NCI-H748 treated with DMSO at 0.1 percent for 48 hours (cell line): ENCODE results near the gene CARD14.
"Not testable (repeated sequence)": the region's sequence is repeated elsewhere in the genome, so short reads cannot be mapped to it uniquely, and the experiment has no call there.

Experiments used
- DNase-seq: peaks from one replicate; lab custom pipeline; 2025; lab: John Stamatoyannopoulos, UW

Gene CARD14

DNA sequence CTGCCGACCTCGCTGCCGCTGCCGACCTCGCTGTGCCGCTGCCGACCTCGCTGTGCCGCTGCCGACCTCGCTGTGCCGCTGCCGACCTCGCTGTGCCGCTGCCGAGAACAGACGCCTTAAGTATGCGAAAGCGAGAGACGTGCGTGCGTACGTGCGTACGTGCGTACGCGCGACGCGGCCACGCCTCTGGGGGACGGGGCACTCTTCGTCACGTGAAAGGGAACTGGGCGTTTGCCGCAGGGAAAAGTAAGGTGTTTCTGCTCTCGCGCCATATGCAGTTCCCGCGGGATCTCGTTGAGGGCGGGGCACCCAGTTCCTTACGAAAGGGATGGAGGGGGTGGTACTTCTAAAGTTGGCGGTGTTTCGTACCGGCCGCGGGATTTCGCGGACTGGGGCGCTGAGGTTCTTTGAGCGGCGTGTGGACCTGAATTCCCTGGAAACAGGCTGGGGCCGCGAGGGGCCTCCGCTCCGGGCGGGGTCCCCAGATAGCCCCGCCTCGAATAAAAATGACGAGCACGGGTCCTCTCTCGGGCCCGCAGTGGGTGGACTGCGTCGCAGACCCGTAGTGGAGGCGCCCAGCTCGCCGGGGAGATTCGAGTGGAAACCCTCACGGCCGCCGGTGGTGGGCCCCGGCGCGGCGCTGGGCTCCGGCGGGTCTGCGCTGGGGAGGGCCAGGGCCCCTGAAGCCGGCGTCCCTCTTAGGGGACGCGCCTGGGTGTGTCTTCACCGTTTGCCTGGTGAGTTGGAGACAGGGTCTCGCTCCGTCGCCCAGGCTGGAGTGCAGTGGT, 22.6 kb upstream of the CARD14 start, which contains the start of gene EIF4A3:
Gene EIF4A3, minus strand, starts transcription at position 94 of the 788 bp plus-strand sequence. CDS start 167 bp downstream, outside the sequence.
- peak; percentile 84 for DNase-seq

DNA sequence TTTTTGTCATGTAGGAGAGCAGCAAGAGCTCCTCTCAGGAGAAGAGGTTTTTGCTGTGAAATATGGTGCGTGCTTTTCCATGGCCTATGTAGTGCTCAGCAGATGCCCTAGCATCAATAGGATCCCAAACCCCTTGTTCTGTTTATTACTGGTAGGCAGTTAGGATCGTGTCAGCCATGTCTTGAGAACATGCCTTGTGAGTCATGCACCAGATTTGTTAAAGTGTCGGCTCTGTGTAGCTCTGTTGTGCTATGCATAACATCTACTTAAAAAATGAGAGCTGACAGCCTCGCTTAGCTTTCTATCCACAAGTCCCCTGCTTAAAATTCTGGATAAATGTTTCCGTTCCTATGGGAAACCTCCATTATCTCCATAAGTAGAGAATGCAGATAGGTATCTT, 18.5 kb upstream of the CARD14 start:
- DNase-seq = no peak

DNA sequence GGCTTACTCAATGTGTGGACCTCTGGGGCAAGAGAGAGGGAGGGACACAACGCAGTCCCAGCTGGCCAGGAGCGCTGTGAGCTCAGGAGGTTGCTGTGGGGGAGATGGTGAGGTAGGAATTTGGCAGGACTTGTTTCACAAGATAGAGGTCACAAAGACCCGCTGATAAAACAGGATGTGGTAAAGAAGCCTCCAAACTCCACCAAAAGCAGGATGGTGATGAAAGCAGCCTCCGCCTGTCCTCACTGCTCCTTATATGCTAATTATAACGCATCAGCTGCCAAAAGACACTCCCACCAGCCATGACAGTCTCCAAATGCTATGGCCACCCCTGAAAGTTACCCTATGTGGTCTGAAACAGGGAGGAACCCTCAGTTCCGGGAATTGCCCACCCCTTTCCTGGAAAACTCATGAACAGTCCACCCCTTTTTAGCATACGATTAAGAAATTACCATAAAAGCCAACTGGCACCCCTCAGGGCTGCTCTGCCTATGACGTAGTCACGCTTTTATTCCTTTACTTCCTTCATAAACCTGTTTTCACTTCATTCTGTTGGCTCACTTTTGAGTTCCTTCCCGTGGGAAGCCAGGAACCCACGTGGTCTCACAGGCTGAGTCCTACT, 17.6 kb upstream of the CARD14 start:
- DNase-seq = no peak

DNA sequence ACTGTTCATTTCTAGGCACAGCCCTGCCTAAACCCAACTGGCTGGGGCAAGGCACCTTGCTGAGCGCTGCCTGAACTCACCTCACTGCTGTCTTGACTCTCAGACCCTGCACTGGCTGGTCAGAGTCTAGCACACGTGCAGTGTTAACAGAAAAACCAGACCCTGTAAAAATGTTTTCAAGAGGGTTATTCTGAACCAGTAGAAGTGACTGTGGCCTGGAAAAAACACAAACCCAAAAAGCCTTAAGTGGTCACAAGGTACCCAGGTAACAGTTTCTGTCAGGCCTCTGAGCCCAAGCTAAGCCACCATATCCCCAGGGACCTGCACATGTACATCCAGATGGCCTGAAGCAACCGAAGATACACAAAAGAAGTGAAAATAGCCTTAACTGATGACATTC, 16.8 kb upstream of the CARD14 start:
- DNase-seq = no peak

DNA sequence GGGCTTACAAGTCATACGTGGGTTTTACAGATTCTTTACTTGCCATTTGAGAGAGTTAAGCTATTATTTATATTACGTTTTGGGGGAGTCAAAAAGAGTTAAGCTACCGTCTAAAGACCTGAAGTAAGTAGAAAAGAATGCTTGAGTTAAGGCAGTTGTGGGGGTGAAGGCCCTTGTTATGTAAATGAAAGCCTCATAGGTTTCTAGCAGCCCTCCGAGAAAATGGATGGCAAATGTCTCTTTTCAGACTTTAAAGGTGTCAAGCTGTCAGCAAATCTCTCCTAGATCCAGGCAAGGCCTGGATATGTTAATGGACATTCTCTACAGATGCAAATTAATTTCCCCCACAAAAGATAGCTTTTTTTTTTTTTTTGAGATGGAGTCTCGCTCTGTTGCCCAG, 15.7 kb upstream of the CARD14 start:
- DNase-seq = no peak

DNA sequence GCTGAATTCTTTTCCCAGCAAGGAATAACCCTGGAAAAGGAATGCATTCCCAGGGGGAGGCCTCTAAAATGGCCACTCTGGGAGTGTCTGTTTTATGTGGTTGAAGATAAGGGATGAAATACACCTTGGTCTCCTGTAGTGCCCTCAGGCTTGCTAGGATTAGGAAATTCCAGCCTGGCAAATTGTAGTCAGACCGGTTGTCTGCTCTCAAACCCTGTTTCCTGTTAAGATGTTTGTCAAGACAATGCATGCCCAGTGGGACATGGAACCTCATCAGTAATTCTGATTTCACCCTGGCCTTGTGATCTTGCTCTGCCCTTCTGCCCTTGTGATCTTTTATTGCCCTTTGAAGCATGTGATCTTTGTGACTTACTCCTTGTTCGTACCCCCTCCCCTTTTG, 14.2 kb upstream of the CARD14 start:
- DNase-seq = not testable (repeated sequence)

DNA sequence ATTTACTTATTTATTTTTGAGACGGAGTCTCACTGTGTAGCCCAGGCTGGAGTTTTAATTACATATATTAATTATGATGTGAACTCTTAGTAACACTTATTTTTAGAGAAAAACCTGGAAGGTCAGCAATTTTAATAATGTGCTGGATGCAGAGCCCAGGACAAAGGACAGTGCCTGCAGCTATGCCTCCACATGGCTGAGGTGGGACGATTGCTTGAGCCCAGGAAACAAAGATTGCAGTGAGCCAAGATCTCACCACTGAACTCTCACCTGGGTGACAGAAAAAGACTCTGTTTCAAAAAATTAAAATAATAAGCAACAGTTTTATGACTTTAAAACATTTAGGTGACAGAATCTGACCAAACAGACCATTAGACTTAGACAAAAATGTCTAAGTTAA, 11.0 kb upstream of the CARD14 start:
- DNase-seq = no peak

DNA sequence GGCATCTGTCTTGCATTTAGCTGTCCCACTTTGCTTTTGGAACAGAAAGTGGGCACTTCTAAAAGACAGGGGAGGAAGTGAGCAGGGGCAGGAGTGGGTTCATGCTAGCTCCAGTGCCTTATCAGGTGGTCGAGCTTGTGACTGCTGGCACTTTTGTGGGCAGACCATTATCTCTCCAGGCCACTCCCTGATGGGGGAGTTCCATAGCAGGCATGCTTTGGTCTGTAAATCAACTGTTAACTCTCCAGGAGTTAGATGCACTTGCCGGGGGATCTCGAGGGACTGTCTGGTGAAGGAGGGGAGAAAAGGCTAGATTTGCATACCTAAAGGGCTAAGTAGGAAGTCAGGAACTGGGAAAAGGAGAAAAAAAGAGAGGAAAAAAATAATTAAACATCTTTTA, 9.3 kb upstream of the CARD14 start:
- DNase-seq = no peak

DNA sequence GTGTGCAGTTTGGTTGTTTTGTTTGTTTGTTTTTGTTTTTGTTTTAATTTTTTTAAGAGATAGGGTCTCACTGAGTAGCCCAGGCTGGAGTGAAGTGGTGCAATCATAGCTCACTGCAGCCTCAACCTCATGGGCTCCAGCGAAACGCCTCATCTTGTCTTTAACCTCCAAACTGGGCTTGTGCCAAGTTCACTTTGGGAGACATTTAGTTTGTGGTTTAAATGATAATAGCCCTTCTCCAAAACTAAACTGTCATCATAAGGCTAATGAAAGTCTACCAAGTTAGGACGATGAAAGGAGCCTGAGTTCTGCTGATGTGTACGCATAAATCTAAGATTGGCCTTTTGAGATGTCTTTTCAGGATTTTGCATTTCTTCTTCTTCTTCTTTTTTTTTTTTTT, 6.5 kb upstream of the CARD14 start:
- no peak for DNase-seq

DNA sequence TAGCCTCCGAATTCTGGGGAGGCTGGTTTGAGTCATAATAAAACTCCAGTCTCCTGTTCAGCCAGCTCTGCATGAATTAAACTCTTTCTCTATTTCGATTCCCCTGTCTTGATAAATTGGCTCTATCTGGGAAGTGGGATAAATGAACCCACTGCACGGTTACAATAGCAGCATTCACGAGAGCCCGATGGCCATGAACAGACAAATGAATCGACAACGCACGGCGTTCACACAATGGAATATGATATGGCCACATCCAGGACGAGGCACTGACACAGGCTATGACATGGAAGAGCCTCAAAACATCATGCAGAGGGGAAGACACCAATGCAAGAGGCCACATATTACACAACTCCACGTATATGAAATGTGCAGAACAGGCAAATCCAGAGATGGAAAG, 5.6 kb upstream of the CARD14 start:
- no peak for DNase-seq

DNA sequence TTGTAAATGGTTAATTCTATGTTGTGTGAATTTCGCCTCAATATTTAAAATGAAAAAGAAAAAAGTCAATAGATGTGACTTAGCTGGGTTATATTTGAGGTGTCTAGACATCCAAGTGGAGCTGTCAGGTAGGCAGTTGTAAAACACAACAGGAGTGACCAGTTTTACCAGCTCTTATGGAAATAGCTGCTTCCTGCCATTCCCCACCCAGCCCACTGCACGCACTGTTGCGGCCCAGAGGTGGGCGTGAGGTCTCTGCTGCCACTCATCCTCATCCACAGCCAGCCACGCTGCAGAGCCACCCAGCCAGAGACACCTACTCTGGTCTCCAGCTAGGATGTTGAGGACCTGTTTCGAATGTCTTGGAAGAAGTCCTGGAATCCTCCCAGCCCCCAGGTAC, 3.4 kb upstream of the CARD14 start:
- DNase-seq = no peak

DNA sequence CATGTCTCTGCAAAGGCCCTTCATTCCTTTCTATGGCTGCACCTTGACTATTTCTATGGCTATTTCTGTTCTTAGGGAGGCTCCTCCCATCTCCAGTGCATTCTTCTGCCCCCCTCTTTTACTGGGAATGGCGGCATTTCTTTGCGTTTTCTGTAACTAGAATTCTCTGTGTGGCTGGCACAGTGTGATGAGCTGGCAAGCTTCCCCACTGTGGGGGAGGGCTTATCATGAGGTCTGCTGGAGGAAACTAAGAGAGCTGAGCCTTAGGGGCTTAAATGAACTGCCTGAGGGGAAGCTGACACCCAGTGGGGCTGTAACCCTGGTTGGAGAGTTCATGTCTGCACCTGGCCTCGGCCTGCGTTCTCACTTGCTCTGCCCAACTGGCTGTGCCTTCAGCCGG, 1.5 kb upstream of the CARD14 start:
- DNase-seq = no peak

DNA sequence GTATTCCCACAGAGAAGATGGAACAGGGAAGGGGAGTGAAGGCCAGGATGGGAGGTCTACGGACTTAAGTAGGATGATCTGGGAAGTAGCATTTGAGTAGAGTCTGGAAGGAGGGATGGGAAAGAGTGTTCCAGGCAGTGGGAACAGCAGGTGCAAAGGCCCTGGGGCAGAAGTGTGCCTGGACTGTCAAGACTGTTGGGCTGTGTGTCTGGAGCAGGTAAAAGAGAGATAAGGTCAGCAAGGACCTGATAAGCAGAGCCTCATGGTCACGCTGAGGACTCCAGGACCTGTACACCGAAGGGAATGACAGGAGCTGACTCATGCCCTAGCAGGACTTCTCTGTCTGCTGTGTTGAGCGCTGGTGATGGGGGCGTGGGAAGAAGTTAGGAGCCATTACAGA, 723 bp upstream of the CARD14 start:
- no peak for DNase-seq

DNA sequence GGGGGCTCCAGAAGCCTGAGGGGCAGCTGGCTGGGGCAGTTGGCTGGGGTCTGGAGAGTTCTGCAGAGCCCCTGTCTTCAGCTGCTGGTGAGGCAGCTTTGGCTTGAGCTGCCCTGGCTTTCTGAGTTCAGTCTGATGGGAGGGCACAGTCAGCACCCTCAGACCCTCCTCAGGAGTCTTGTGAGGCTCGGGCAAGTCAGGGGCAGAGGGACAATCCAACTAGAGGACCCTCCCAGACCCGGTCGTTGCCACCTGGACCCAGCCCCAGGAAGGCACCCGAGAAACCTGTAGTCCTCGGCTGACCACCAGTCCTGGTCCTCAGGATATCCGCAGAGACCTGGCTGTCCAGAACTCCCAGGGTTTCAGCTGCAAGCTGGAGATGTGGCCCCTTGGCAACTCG, 1.9 kb downstream of the CARD14 start:
- DNase-seq = no peak

DNA sequence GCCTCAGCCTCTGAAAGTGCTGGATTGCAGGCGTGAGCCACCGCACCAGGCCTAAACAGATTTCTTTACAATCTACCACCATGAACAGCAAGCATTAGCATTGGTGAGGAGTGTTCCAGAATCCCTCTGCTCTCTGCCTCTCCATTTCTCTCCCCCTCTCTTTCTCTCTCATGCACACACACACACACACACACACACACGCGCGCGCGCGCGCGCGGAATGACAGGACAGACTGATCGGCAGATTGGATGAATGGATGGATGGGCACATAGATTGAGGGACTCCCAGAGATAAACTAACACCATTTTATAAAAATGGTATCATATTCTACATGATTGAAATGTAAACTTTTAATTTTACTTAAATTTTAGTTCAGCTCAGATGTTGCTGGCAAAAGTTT, 3.3 kb downstream of the CARD14 start:
- no peak for DNase-seq

DNA sequence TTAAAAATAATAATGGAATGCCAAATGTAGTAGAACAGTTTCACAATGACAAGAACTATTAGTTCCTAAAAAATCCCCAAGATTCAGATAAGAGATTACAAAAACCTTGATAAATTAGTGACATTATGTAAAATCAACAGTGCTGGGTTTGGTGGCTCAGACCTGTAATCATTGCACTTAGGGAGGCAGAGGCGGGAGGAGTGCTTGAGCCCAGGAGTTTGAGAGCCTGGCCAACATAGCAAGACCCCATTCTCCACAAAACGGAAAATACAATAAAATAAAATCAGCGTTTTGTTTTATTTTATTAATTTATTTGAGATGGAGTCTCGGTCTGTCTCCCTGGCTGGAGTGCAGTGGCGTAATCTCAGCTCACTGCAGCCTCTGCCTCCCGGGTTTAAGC, 4.1 kb downstream of the CARD14 start:
- no peak for DNase-seq

DNA sequence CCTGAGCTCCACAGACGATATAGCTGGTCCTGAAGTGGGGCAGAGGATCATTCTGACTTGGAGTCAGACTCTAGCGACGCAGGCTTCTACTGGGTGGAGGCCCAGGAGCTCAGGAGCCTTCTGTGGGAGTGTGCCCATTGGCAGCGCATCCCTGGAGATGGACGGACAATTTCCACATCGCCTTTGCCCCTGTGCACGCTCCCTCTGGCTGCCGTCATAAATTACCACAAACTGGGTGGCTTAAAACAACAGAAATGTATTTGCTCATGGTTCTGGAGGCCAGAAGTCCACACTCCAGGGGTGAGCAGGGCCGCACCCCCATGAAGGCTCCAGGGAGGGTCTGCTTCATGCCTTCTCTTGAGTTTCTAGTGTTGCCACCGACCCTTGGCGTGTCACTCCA, 6.9 kb downstream of the CARD14 start:
- no peak for DNase-seq

DNA sequence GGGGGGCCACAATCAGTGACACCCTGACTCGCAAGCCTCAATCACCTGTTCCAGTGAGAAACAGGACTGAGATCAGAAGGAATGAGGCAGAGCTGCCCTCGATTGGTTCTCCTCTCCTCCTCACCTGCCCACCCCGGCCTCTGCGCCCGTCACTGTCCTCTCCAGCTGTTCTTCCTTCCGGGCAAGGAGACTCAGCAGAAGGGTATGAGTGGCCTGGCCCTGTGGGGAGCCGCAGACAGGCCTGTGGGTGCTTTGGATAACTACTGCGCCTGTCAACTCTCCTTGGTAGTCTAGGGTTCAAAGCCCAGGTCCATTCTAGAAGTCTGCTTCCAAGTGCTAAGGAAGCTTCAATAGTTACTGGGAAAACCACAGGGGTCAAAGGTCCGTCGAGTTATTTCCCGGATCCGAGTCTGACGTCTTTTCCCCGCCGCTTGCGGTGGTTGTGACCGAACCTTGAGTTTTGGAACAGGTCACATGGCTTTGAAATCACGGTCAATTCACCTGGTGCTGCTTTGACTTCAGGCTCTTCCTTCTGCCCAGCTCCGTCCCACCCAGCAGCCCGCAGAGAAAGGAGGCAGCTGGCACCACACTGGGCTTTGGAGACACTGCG, 8.3 kb downstream of the CARD14 start:
- DNase-seq = no peak

DNA sequence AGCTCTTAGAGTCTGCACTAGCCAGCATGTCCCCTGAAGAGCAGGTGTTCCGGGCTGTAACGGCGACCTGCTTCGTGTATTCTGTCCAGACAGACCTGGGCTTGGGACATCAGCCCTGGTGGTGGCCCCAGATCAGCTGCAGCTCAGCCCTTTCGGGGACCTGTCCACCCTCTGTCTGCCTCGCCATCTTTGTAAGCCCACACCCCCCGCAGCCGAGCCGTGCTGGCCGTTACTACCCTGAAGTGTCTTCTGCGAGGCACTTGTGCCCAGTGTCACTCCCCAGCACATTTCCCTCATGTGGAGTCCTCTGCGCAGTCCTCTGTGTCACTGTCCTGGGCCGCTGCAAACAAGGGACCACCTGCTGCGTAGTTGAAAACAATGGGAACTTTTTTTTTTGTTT, 10.4 kb downstream of the CARD14 start:
- DNase-seq = no peak

DNA sequence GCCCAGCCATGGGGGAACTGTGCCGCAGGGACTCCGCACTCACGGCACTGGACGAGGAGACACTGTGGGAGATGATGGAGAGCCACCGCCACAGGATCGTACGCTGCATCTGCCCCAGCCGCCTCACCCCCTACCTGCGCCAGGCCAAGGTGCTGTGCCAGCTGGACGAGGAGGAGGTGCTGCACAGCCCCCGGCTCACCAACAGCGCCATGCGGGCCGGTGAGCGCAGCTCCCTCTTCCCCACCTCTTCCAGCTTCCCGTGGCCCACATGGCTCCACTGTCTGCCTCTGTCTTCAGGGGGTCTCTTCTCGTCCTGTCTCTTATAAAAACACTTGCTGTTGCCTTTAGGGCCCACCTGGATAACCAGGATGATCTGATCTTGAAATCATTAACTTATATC, 11.6 kb downstream of the CARD14 start:
- DNase-seq = no peak

DNA sequence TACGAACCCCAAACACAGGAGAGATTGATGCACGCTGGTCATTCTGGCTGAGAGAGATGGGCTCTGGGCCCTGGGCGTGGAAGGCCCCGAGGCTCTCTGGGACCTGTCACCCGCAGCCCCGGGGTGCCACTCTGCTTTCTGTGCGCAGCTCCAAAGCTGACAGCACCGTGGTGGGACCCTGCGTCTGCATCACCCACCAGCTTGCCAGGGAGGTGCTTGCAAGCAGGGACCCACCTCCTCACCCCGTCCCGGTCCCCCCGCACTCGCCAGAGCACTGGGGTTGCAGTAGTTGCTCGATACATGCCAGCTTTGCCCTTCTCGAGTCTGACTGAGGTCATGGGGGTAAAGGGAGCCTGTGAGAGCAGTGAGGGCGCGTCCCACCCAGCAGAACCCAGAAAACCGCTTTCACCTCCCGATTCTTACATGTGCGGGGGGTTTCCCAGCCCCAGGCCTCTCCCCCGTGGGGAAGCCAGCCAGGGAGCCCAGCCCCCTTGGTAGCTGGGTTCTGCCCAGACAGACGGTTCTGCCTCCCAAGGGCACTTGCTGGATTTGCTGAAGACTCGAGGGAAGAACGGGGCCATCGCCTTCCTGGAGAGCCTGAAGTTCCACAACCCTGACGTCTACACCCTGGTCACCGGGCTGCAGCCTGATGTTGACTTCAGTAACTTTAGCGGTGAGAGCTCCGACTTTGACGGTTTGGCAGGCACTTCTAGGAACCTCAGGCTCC, 12.5 kb downstream of the CARD14 start:
- DNase-seq = no peak

DNA sequence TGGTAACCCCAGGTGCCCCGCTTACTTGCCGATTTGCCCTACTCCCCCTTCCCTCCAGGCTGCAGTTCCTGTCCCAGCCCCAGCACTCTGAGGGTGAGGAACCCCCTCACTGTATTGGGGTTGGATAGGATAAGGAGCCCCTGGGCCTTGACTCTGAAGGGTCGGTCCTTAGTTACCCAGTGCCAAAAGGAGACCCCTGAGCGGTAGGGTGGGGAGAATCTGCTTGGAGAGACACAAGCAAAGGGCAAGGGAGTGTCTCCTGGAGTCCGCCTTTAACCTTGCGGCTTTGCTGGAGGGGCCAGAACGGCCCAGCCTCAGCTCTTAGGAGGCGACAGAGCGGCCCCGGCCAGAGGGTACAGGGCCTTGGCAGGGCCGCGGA, 13.0 kb downstream of the CARD14 start:
- no peak for DNase-seq
